GM10248 (cell line): ENCODE data around the gene DYRK1A.

Source experiments
- CTCF ChIA-PET: fragments of 300-600 bp; sonication (Branson Sonifier 250); formaldehyde crosslinking; extraction: SDS; loops from one replicate; lab custom pipeline; 2021; ENCODE audit warnings: antibody characterized with exemption; lab: Yijun Ruan, JAX
- POLR2A ChIA-PET: fragments of 350-650 bp; sonication (Branson Sonifier 250); formaldehyde crosslinking; extraction: SDS; loops from one replicate; lab custom pipeline; 2020; ENCODE audit warnings: antibody characterized with exemption; lab: Yijun Ruan, JAX
- DNase-seq: peaks from one replicate; pipeline ENCODE4 v3.0.0; 2012; ENCODE audit errors: extremely low spot score
- CTCF ChIP-seq: IDR thresholded peaks from 2 replicates; pipeline ENCODE4 v1.5.1; 2012; ENCODE audit warnings: mild to moderate bottlenecking, low read depth; ENCODE audit errors: extremely low read depth, missing control alignments, control extremely low read depth

The DYRK1A gene

GRCh38 chr21:37511848-37512247, 145.3 kb downstream of the DYRK1A start:
- no peak for TF ChIP-seq CTCF
- POLR2A ChIA-PET, result interaction anchor here (0.6 kb wide), 1 partner anchor 52 kb away, joined by 3 read pairs; no protein-coding TSS in a partner anchor
- no peak for DNase-seq
- CTCF ChIA-PET, result interaction anchor here (0.8 to 1.7 kb wide), 3 partner anchors 11 to 52 kb away, joined by 3 to 5 read pairs (median 4); no protein-coding TSS in a partner anchor

GRCh38 chr21:37513383-37513782, 146.8 kb downstream of the DYRK1A start:
- POLR2A ChIA-PET, result no interaction called here
- no peak for DNase-seq
- CTCF ChIA-PET, result interaction anchor here (1.1 to 1.2 kb wide), 2 partner anchors 9 kb away, joined by 3 to 4 read pairs; no protein-coding TSS in a partner anchor

GRCh38 chr21:37514038-37514667, 147.6 kb downstream of the DYRK1A start:
- no peak for DNase-seq
- ChIA-PET CTCF (interaction anchor here (1.1 to 1.2 kb wide), 2 partner anchors 9 to 10 kb away, joined by 3 to 4 read pairs; no protein-coding TSS in a partner anchor), POLR2A (no interaction called here)
- no peak for TF ChIP-seq CTCF

More at GRCh38 chr21:37513383-37513782, 146.8 kb downstream of the DYRK1A start:
- no peak for TF ChIP-seq CTCF

- ChIA-PET CTCF (interaction anchor here (1.2 kb wide), 1 partner anchor 29 kb away, joined by 3 read pairs; no protein-coding TSS in a partner anchor), POLR2A (no interaction called here)
- DNase-seq, result no peak
- no peak for TF ChIP-seq CTCF
These were observed 150.4 kb downstream of the DYRK1A start for GRCh38 chr21:37516998-37517397.

- no peak for TF ChIP-seq CTCF
- POLR2A ChIA-PET, result no interaction called here
- DNase-seq, result no peak
- CTCF ChIA-PET, result interaction anchor here (1.2 kb wide), 1 partner anchor 56 kb away, joined by 3 read pairs; no protein-coding TSS in a partner anchor
These were observed 154.2 kb downstream of the DYRK1A start for GRCh38 chr21:37520801-37521200.

GRCh38 chr21:37521658-37522057, 155.1 kb downstream of the DYRK1A start:
- no peak for DNase-seq
- ChIA-PET POLR2A (no interaction called here), CTCF (interaction anchor here (1.2 kb wide), 1 partner anchor 55 kb away, joined by 3 read pairs; no protein-coding TSS in a partner anchor)
- TF ChIP-seq CTCF, result no peak
